Measurements from ENCODE around the gene PER1. TPM values are rescaled to one million over a fixed set of nuclear protein-coding genes. Genes with fewer than 3 reads are reported as not detected.

The PER1 gene
- total and polyA plus RNA-seq, 2 of the 8 experiments (the other 6 are each of a cell fraction or from before 2014, with no cell fraction given): 9.6 to 38.0 TPM

- TF ChIP-seq KDM4A (IDR thresholded peaks at IDR 0.05; ENCODE audit: low read depth, low read length, severe bottlenecking) (no peak), ASH2L (IDR thresholded peaks at IDR 0.05; ENCODE audit: low read length) (peak; percentile 16), PHF8 (conservative IDR thresholded peaks at IDR 0.05; ENCODE audit: low read depth, low read length) (no peak), CTBP2 (IDR thresholded peaks at IDR 0.05; ENCODE audit: borderline replicate concordance, insufficient read depth, insufficient read length, low read length) (peak; percentile 41), SP1 (IDR thresholded peaks at IDR 0.05; ENCODE audit: low read depth, low read length) (0 out of 2 replicates have a peak, but pooled peaks have one; percentile 30), KDM1A (IDR thresholded peaks at IDR 0.05; ENCODE audit: borderline replicate concordance, low read length) (0 out of 2 replicates have a peak, but pooled peaks have one; percentile 61), HDAC6 (IDR thresholded peaks at IDR 0.05; ENCODE audit: low read depth, low read length) (no peak), NRF1 (IDR thresholded peaks at IDR 0.05; ENCODE audit: low read depth, low read length) (no peak), BCL11A (IDR thresholded peaks at IDR 0.05; ENCODE audit: low read depth in 2 of 2, low read length in 2 of 2) (no peak)
Measured at GRCh38 chr17:8122422-8122923, 29.7 kb downstream of the PER1 start (continued).

Measured in H1 (cell line).